Measurements from ENCODE around the gene FXR2.
"Not testable (repeated sequence)": the region's sequence is repeated elsewhere in the genome, so short reads cannot be mapped to it uniquely, and the experiment has no call there.

The FXR2 gene

GRCh38 chr17:7614425-7615264 lies at the start of gene FXR2:
Gene FXR2, minus strand, starts transcription at chr17:7614897. Its CDS starts 365 bp downstream, at chr17:7614532.
- DNase-seq: peak; percentile 97

GRCh38 chr17:7656958-7657609 lies 42.4 kb upstream of the FXR2 start:
- DNase-seq: no peak

- DNase-seq: no peak
Measured at GRCh38 chr17:7655541-7655840, 40.8 kb upstream of the FXR2 start.

GRCh38 chr17:7654832-7655540 lies 40.3 kb upstream of the FXR2 start:
- DNase-seq: no peak

GRCh38 chr17:7652388-7653356 lies 38.0 kb upstream of the FXR2 start:
- DNase-seq: no peak

GRCh38 chr17:7651665-7652387 lies 37.1 kb upstream of the FXR2 start:
- DNase-seq: no peak

GRCh38 chr17:7651097-7651664 lies 36.5 kb upstream of the FXR2 start:
- no peak for DNase-seq

GRCh38 chr17:7650509-7651096 lies 35.9 kb upstream of the FXR2 start, which contains the start of gene ATP1B2:
Gene ATP1B2, plus strand, starts transcription at chr17:7650926. Its CDS starts 593 bp downstream, at chr17:7651519.
- DNase-seq: peak; percentile 32

GRCh38 chr17:7647018-7647417 lies 32.3 kb upstream of the FXR2 start:
- no peak for DNase-seq

- DNase-seq: no peak
Measured at GRCh38 chr17:7646457-7646856, 31.8 kb upstream of the FXR2 start.

GRCh38 chr17:7644775-7645174 lies 30.1 kb upstream of the FXR2 start:
- DNase-seq: no peak

- DNase-seq: not testable (repeated sequence)
Measured at GRCh38 chr17:7641635-7642034, 26.9 kb upstream of the FXR2 start.

GRCh38 chr17:7640783-7641182 lies 26.1 kb upstream of the FXR2 start:
- no peak for DNase-seq

GRCh38 chr17:7636163-7636562 lies 21.5 kb upstream of the FXR2 start:
- no peak for DNase-seq

- DNase-seq: no peak
Measured at GRCh38 chr17:7634384-7634783, 19.7 kb upstream of the FXR2 start.

- DNase-seq: no peak
Measured at GRCh38 chr17:7633093-7633492, 18.4 kb upstream of the FXR2 start.

- DNase-seq: peak; percentile 38
Measured at GRCh38 chr17:7632492-7632894, 17.8 kb upstream of the FXR2 start.

GRCh38 chr17:7631398-7632380 lies 17.0 kb upstream of the FXR2 start:
- DNase-seq: no peak

- DNase-seq: no peak
Measured at GRCh38 chr17:7629939-7630571, 15.4 kb upstream of the FXR2 start, which contains the start of gene SHBG. Gene SHBG, plus strand, starts transcription at chr17:7630135. Its CDS starts 38 bp downstream, at chr17:7630173.

Data from NCI-H226 (cell line).